Renal cortical epithelial cell (primary cell): ENCODE results near the gene KCNQ5. TPM values are rescaled to one million over a fixed set of nuclear protein-coding genes. Genes with fewer than 3 reads are reported as not detected.

Source experiments
- DNase-seq: peaks from one replicate; pipeline ENCODE4 v3.0.0-alpha.2; 2011; ENCODE audit warnings: low read depth
- total RNA-seq: library from RNA; depleted of rRNA; stranded (reverse); fragments of >200 nt; gene quantifications from 2 replicates; pipeline ENCODE4 v1.2.3, GENCODE V29; 2014

The KCNQ5 gene
- total RNA-seq, 1 donor from 2014 or later, result under 0.01 TPM

- no peak for DNase-seq
Observed at GRCh38 chr6:72741083-72741482, 119.2 kb downstream of the KCNQ5 start.

- DNase-seq, result no peak
Observed at GRCh38 chr6:72742001-72742673, 120.3 kb downstream of the KCNQ5 start.

GRCh38 chr6:72746276-72746675, 124.4 kb downstream of the KCNQ5 start:
- DNase-seq, result peak; percentile 95

DNA sequence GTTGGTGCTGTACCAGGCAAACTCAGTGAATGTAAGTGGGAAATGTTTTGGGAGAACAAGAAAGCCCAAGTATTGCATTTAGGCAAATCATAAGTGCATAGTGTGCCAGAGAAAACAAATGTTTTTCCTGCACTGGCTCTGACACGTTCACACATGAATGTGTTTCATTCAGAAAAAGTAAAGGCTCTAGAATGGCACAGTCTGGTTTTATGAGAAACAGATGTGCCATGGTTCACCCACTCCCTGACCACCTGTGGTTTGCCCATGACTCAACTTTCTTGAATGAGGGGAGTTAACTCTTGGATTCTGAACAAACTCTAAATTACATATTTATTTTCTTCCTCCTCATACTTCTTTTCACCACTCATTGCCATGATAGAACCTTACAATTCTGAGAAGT, 126.9 kb downstream of the KCNQ5 start:
- DNase-seq, result peak; percentile 85

- no peak for DNase-seq
Observed at GRCh38 chr6:72755752-72756151, 133.9 kb downstream of the KCNQ5 start.

GRCh38 chr6:72757048-72757447, 135.2 kb downstream of the KCNQ5 start:
- no peak for DNase-seq

GRCh38 chr6:72757926-72758325, 136.1 kb downstream of the KCNQ5 start:
- DNase-seq, result no peak

DNA sequence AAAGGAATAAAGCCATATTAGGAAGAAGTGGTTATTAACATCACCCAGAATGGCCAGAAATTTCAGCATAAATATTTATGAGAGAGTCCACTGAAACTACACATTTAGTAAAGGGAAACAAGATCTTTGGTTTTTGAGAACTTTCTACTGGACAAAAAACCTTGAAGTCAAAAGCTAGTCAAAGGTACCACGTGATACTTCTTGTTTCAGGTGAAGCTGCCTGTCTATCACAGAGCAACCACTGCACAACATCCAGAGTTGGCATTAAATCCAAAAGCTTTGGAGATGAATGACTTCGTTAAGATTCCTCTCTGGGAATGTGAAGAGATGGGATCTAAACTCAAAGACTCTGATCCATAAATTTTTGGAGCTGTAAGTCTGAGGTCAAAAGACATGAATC, 137.0 kb downstream of the KCNQ5 start:
- DNase-seq, result no peak

DNA sequence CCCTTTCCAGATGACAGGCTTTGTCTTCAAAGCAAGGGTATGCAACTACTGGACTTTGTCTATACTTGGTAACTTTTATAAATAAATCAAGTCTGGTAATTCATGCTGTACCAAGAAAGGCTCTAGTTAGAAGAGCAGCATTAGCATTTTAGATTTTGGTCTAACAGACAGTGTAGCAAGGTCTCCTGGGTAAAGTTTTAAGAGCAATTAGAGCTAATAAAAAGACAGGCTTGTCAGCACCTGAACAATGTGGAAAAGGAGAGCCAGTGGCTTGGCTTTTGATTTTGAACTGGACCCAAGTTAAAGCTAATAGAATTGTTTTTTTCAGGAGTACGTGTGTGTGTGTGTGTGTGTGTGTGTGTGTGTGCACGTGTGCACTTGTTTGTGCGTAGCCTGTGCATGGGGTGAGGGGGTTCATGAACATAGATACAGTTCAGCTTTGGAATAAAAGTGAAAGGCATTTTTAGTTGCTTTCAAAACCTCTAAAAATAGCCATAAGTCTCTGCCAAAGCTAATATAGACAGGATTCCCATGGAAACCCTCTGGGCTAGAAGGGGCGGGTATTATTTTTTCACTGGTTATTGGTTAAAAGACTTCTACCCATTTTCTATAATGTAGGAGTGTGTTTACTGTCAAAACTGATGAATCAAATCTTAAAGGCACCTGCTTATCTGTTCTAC, 138.4 kb downstream of the KCNQ5 start:
- DNase-seq, result no peak

- DNase-seq, result no peak
Observed at GRCh38 chr6:72761761-72762160, 139.9 kb downstream of the KCNQ5 start.

- no peak for DNase-seq
Observed at GRCh38 chr6:72769459-72770125, 147.7 kb downstream of the KCNQ5 start.

GRCh38 chr6:72770959-72771358, 149.1 kb downstream of the KCNQ5 start:
- no peak for DNase-seq

DNA sequence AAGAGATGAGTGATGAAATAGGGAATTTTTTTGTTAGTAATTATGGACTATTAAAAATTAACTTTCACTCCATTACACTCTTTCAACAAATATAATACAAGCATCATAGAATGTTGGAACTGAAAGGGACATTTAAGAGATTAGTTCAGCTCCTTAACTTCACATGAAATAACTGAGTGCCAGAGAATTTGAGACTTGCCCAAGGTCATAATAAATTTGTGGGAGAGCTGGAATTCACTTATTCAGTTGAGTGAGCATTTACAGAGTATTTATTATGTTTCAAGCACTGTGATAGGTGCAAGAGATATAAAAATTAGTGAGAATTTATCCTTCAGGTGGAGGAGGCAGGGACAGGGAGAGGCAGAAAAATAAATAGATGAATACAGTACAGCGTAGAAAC, 154.6 kb downstream of the KCNQ5 start:
- DNase-seq, result peak; percentile 75

DNA sequence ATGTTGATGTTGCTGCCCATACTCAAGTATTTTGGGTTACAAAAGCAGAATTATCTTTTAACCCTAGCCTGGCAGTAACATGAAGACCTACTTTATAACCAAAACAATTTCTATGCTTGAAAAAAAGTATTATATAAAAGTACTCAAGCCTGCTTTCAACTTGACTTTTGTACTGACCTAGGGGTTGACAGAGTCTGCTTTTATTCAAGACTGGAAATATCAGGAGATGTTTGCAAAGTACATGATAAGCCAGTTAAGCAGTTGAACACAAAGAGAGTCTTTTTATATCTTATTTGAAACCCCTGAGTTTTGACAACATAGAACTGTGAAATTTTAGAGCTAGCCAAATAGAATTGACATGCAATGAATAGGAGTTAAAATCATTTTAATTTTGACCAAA, 159.8 kb downstream of the KCNQ5 start:
- no peak for DNase-seq

- DNase-seq, result no peak
Observed at GRCh38 chr6:72783035-72783434, 161.2 kb downstream of the KCNQ5 start.

- no peak for DNase-seq
Observed at GRCh38 chr6:72783666-72784065, 161.8 kb downstream of the KCNQ5 start.

DNA sequence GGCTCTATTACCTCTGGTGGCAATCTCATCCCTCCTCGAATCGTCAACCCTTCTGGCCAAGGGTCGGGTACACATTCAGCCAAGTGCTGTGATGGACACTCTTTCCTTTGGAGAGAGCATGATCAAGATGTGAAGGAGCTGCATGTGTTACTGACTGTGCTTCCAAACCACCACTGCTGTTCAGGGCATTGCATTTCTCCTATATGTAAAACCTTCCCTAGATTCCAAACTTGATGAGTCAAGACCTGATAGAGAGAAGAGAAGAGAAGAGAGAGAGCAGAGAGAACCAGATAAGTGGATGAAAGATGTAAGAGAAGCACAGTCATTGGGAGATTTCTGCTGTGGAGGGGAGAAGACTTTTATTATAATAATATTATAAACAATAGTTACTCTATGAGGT, 162.2 kb downstream of the KCNQ5 start:
- no peak for DNase-seq

DNA sequence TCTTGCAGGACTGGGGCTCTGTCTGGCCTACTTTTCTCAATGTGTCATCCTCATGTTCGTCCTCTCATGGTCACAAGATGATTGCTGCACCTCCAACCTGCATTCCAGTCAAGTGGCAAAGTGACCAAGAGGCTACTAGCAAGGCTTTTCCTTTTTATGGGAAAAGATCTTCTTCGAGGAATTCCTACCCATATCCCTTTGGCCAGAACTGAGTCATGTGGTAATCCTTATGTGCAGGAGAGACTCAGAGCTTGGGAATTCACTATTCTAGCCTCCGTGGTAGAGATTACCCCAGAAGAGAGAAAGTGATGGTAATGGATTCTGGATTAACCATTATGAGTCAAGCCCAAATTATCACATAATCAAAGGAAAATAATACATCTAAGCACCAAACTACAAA, 162.7 kb downstream of the KCNQ5 start:
- peak; percentile 23 for DNase-seq

GRCh38 chr6:72787391-72788031, 165.6 kb downstream of the KCNQ5 start:
- peak; percentile 89 for DNase-seq

DNA sequence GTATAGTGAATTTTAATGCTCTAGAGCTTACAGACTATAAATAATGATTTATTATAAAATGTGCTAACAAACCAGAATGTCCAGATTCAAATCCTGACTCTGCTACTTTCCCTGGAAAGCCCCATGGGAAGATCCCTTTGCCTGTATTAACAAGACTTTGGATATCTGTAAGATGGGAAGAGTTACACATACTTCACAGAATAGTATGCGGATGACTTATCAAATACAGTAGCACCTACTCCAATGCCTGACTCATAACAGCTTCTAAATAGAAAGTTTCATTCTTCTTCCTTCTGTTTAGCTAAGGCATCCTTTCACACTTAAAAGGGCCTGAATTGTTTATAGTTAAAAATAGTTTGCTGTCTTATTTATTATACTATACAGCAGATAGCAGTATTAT, 166.3 kb downstream of the KCNQ5 start:
- peak; percentile 71 for DNase-seq

- no peak for DNase-seq
Observed at GRCh38 chr6:72789145-72789544, 167.3 kb downstream of the KCNQ5 start.

DNA sequence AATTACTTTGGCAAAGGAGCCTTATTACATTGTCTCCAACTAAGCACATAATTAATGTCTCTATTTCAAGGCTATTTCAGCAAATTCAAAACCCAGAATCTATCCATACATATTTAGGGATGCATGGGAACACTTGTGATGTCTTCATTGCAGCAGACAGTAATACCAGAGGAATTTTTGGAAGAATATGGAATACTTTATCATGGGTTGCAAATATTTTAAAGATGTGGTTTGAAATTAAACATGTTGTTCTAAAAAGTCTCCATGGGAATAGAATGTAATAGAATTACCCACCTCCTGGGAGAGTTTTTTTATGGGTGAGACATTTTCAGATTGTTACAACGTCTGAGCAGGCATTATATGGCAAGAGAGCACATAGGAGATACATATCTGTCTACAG, 170.8 kb downstream of the KCNQ5 start:
- no peak for DNase-seq
